SJSA1 (cell line): ENCODE data around the gene CDH23. TPM values are rescaled to one million over a fixed set of nuclear protein-coding genes. Genes with fewer than 3 reads are reported as not detected.

Source experiments
- DNase-seq, 2 experiments: peaks; one replicate each; pipeline ENCODE4 v3.0.0-alpha.2; 2015 to 2020; ENCODE audit warnings: low spot score in 2 of 2, low read depth in 1 of 2
- H3K27ac ChIP-seq: fragments of 250-450 bp; sonication (Bioruptor Pico); 2 replicates; pipeline ENCODE4 v1.5.1; 2020; ENCODE audit warnings: mild to moderate bottlenecking, moderate library complexity
- H3K27me3 ChIP-seq: fragments of 250-450 bp; sonication (Bioruptor Pico); replicated peaks from 2 replicates; pipeline ENCODE4 v1.5.1; 2020; ENCODE audit warnings: mild to moderate bottlenecking, moderate library complexity
- H3K36me3 ChIP-seq: fragments of 250-450 bp; sonication (Bioruptor Pico); 2 replicates; pipeline ENCODE4 v1.5.1; 2020; ENCODE audit warnings: mild to moderate bottlenecking
- H3K4me1 ChIP-seq: fragments of 250-450 bp; sonication (Bioruptor Pico); replicated peaks from 2 replicates; pipeline ENCODE4 v1.6.1; 2021; ENCODE audit warnings: mild to moderate bottlenecking
- H3K4me3 ChIP-seq: fragments of 250-450 bp; sonication (Bioruptor Pico); 2 replicates; pipeline ENCODE4 v1.5.1; 2020; ENCODE audit warnings: mild to moderate bottlenecking
- H3K9me3 ChIP-seq: fragments of 250-450 bp; sonication (Bioruptor Pico); replicated peaks from 2 replicates; pipeline ENCODE4 v1.5.1; 2020; ENCODE audit warnings: mild to moderate bottlenecking
- total RNA-seq: library from RNA; depleted of rRNA; stranded (reverse); fragments of >200 nt; shearing (Covaris generic); gene quantifications from 2 replicates; pipeline ENCODE4 v1.2.3, GENCODE V29; 2014

The CDH23 gene
- total RNA-seq, 1 experiment from 2014 or later: 0.37 TPM

GRCh38 chr10:71763352-71764127 is 366.8 kb downstream of the CDH23 start:
- Histone ChIP-seq H3K4me3 (no peak overlapping the region), H3K36me3 (peaks cover 34% of the 10 kb centered on the region), H3K9me3 (no peaks in the 10 kb centered on the region; the same call in 1 of the 2 replicates), H3K4me1 (peaks cover 68% of the 10 kb centered on the region), H3K27me3 (no peaks in the 10 kb centered on the region), H3K27ac (no peak overlapping the region)
- no peak for DNase-seq

GRCh38 chr10:71765176-71765904 is 368.6 kb downstream of the CDH23 start:
- peaks cover 77% of the 10 kb centered on the region for H3K4me1 ChIP-seq
- H3K27ac ChIP-seq: peak overlapping the region; percentile 94
- DNase-seq: peak in 1 of 2 experiments; percentile 19
- H3K9me3 ChIP-seq: no peaks in the 10 kb centered on the region; the same call in 1 of the 2 replicates
- H3K4me3 ChIP-seq: no peak overlapping the region
- H3K36me3 ChIP-seq: peaks cover 28% of the 10 kb centered on the region; the same call in 1 of the 2 replicates
- H3K27me3 ChIP-seq: no peaks in the 10 kb centered on the region

- no peak overlapping the region for H3K4me3 ChIP-seq
- H3K36me3 ChIP-seq: peaks cover 22% of the 10 kb centered on the region; the same call in 1 of the 2 replicates
- H3K4me1 ChIP-seq: peaks cover 82% of the 10 kb centered on the region
- H3K27me3 ChIP-seq: no peaks in the 10 kb centered on the region
- DNase-seq: peak in 1 of 2 experiments; percentile 23
- no peaks in the 10 kb centered on the region; the same call in 1 of the 2 replicates for H3K9me3 ChIP-seq
- peak overlapping the region; percentile 94 for H3K27ac ChIP-seq
Observed at GRCh38 chr10:71765906-71766716, 369.4 kb downstream of the CDH23 start.

GRCh38 chr10:71766717-71767419 is 370.1 kb downstream of the CDH23 start:
- H3K36me3 ChIP-seq: peaks cover 14% of the 10 kb centered on the region; the same call in 1 of the 2 replicates
- DNase-seq: peak; percentile 97 to 99
- H3K27me3 ChIP-seq: no peaks in the 10 kb centered on the region
- peak overlapping the region; percentile 94 for H3K27ac ChIP-seq
- peaks cover 87% of the 10 kb centered on the region for H3K4me1 ChIP-seq
- no peak overlapping the region for H3K4me3 ChIP-seq
- no peaks in the 10 kb centered on the region for H3K9me3 ChIP-seq

GRCh38 chr10:71767420-71768035 is 370.8 kb downstream of the CDH23 start:
- peak; percentile 72 to 75 for DNase-seq
- Histone ChIP-seq H3K27me3 (no peaks in the 10 kb centered on the region), H3K36me3 (peaks cover 13% of the 10 kb centered on the region; the same call in 1 of the 2 replicates), H3K4me1 (peaks cover 91% of the 10 kb centered on the region), H3K4me3 (no peak overlapping the region), H3K9me3 (no peaks in the 10 kb centered on the region), H3K27ac (peak overlapping the region; percentile 94)

- Histone ChIP-seq H3K36me3 (peaks cover 13% of the 10 kb centered on the region; the same call in 1 of the 2 replicates), H3K27ac (peak overlapping the region; percentile 94), H3K9me3 (no peaks in the 10 kb centered on the region), H3K4me1 (peaks cover 91% of the 10 kb centered on the region), H3K4me3 (no peak overlapping the region), H3K27me3 (no peaks in the 10 kb centered on the region)
- no peak for DNase-seq
Observed at GRCh38 chr10:71769279-71769823, 372.6 kb downstream of the CDH23 start.

GRCh38 chr10:71770255-71770654 is 373.5 kb downstream of the CDH23 start:
- Histone ChIP-seq H3K27me3 (no peaks in the 10 kb centered on the region), H3K4me1 (peaks cover 84% of the 10 kb centered on the region), H3K27ac (no peak overlapping the region), H3K36me3 (peaks cover 13% of the 10 kb centered on the region; the same call in 1 of the 2 replicates), H3K4me3 (no peak overlapping the region), H3K9me3 (no peaks in the 10 kb centered on the region)
- no peak for DNase-seq

- Histone ChIP-seq H3K36me3 (peaks cover 13% of the 10 kb centered on the region; the same call in 1 of the 2 replicates), H3K27me3 (no peaks in the 10 kb centered on the region), H3K4me3 (no peak overlapping the region), H3K27ac (no peak overlapping the region), H3K4me1 (peaks cover 79% of the 10 kb centered on the region), H3K9me3 (no peaks in the 10 kb centered on the region)
- no peak for DNase-seq
Observed at GRCh38 chr10:71770789-71771188, 374.1 kb downstream of the CDH23 start.

GRCh38 chr10:71771204-71771603 is 374.5 kb downstream of the CDH23 start:
- H3K4me3 ChIP-seq: no peak overlapping the region
- no peaks in the 10 kb centered on the region for H3K9me3 ChIP-seq
- H3K27ac ChIP-seq: no peak overlapping the region
- peaks cover 13% of the 10 kb centered on the region; the same call in 1 of the 2 replicates for H3K36me3 ChIP-seq
- H3K27me3 ChIP-seq: no peaks in the 10 kb centered on the region
- peaks cover 75% of the 10 kb centered on the region for H3K4me1 ChIP-seq
- no peak for DNase-seq

- H3K4me1 ChIP-seq: peaks cover 68% of the 10 kb centered on the region
Observed at GRCh38 chr10:71771821-71772617, 375.3 kb downstream of the CDH23 start.

GRCh38 chr10:71772832-71773220 is 376.1 kb downstream of the CDH23 start:
- H3K4me1 ChIP-seq: peaks cover 60% of the 10 kb centered on the region
- no peak for DNase-seq
- H3K27ac ChIP-seq: peak overlapping the region; percentile 37

More at GRCh38 chr10:71771821-71772617, 375.3 kb downstream of the CDH23 start:
- Histone ChIP-seq H3K27ac (peak overlapping the region; percentile 37), H3K9me3 (no peaks in the 10 kb centered on the region), H3K4me3 (peak overlapping the region; percentile 61), H3K36me3 (peaks cover 10% of the 10 kb centered on the region; the same call in 1 of the 2 replicates), H3K27me3 (no peaks in the 10 kb centered on the region)
- DNase-seq: peak; percentile 60 to 83

More at GRCh38 chr10:71772832-71773220, 376.1 kb downstream of the CDH23 start:
- H3K36me3 ChIP-seq: peaks cover 10% of the 10 kb centered on the region; the same call in 1 of the 2 replicates
- 0 out of 2 replicates have a peak, but pooled peaks cover 3% of the 10 kb centered on the region for H3K9me3 ChIP-seq
- H3K4me3 ChIP-seq: peak overlapping the region; percentile 61
- no peaks in the 10 kb centered on the region for H3K27me3 ChIP-seq
